HCT116 (cell line): ENCODE results near the gene FAM32A. TPM values are rescaled to one million over a fixed set of nuclear protein-coding genes. Genes with fewer than 3 reads are reported as not detected.

Experiments used
- ATAC-seq: fragments of 200-7000 bp; cut with Tn5 transposase; 2 replicates; pipeline ENCODE4 v1.9.1; 2020; ENCODE audit warnings: mild to moderate bottlenecking, moderate library complexity
- BruUV-seq: library from RNA; stranded (reverse); fragments of 400-500 nt; replicated peaks from 2 replicates; lab custom pipeline; 2021; lab: Mats Ljungman, UMichigan
- CTCF ChIA-PET: fragments of 300-600 bp; sonication (Branson Sonifier 250); formaldehyde crosslinking; loops from one replicate; lab custom pipeline; 2021; ENCODE audit warnings: antibody characterized with exemption; lab: Charles Lee
- POLR2A ChIA-PET: fragments of 300-600, 350-600 bp; sonication (Branson Sonifier 250); formaldehyde crosslinking; loops from one replicate; lab custom pipeline; 2021; ENCODE audit warnings: antibody characterized with exemption; lab: Charles Lee
- RAD21 ChIA-PET, 2 experiments: fragments of 300-600 bp; sonication (Branson Sonifier 250); formaldehyde crosslinking; loops; one replicate each; lab custom pipeline; 2023; ENCODE audit warnings: low total read pairs in 2 of 2; ENCODE audit not compliant: uncharacterized antibody in 2 of 2, unreplicated experiment in 2 of 2, low non-redundant PET in 1 of 2; lab: Charles Lee
- DNase-seq: peaks from one replicate; pipeline ENCODE4 v3.0.0-alpha.2; 2010; ENCODE audit warnings: low read depth, low spot score
- H2AFZ ChIP-seq: fragments of 200-600 bp; shearing (Covaris generic), sonication (generic); 2 replicates; pipeline ENCODE4 v1.6.1; 2017; ENCODE audit warnings: low read depth, mixed run types, mixed read lengths, antibody characterized with exemption, low read length; ENCODE audit not compliant: poor library complexity, severe bottlenecking
- H3K27ac ChIP-seq: 2 replicates; pipeline ENCODE4 v1.5.1; 2012; ENCODE audit warnings: low read depth, low read length
- H3K27me3 ChIP-seq: fragments of 200-600 bp; sonication (generic); 2 replicates; pipeline ENCODE4 v1.6.1; 2016; ENCODE audit warnings: mixed run types, low read length, mixed read lengths; ENCODE audit not compliant: insufficient read depth
- H3K36me3 ChIP-seq, 2 experiments: fragments of 200-500 bp in 1 of 2; fragments of 200-600 bp in 1 of 2; sonication (Bioruptor generic) in 1 of 2; sonication (generic) in 1 of 2; 2 replicates each; pipeline versions ENCODE4 v1.5.1 to v1.6.1; 2014 to 2016; ENCODE audit warnings: low read length in 2 of 2, inconsistent platforms in 1 of 2, mixed read lengths in 1 of 2, mixed run types in 1 of 2; ENCODE audit not compliant: insufficient read depth in 2 of 2, control insufficient read depth in 1 of 2
- H3K4me1 ChIP-seq, 2 experiments: fragments of 200-600 bp in 1 of 2; sonication (generic) in 1 of 2; 2 replicates each; pipeline versions ENCODE4 v1.5.1 to v1.6.1; 2012 to 2017; ENCODE audit warnings: low read length in 2 of 2, inconsistent platforms in 1 of 2, mild to moderate bottlenecking in 1 of 2, mixed read lengths in 1 of 2, mixed run types in 1 of 2, moderate library complexity in 1 of 2; ENCODE audit not compliant: insufficient read depth in 2 of 2, control insufficient read depth in 1 of 2
- H3K4me2 ChIP-seq: fragments of 200-600 bp; sonication (generic); 2 replicates; pipeline ENCODE4 v1.6.1; 2017; ENCODE audit warnings: mixed run types, low read length, mixed read lengths
- H3K4me3 ChIP-seq, 2 experiments: fragments of 200-600 bp in 1 of 2; sonication (generic) in 1 of 2; replicated peaks in 1 of 2; 2 replicates each; pipeline ENCODE4 v1.5.1; 2011 to 2016; ENCODE audit warnings: low read length in 2 of 2, control low read depth in 1 of 2, low read depth in 1 of 2, mild to moderate bottlenecking in 1 of 2, mixed read lengths in 1 of 2, mixed run types in 1 of 2
- H3K79me2 ChIP-seq: fragments of 200-600 bp; sonication (generic); 2 replicates; pipeline ENCODE4 v1.6.1; 2017; ENCODE audit warnings: mild to moderate bottlenecking, mixed run types, low read length, moderate library complexity, mixed read lengths; ENCODE audit not compliant: insufficient read depth
- H3K9ac ChIP-seq: fragments of 200-600 bp; sonication (generic); 2 replicates; pipeline ENCODE4 v1.6.1; 2016; ENCODE audit warnings: low read length, mixed read lengths
- H3K9me2 ChIP-seq: fragments of 200-600 bp; sonication (generic), shearing (Covaris generic); 2 replicates; pipeline ENCODE4 v1.6.1; 2017; ENCODE audit warnings: mixed run types, mild to moderate bottlenecking, moderate library complexity; ENCODE audit not compliant: insufficient read depth
- H3K9me3 ChIP-seq, 2 experiments: fragments of 200-500 bp in 1 of 2; fragments of 200-600 bp in 1 of 2; sonication (Bioruptor generic) in 1 of 2; sonication (generic) in 1 of 2; 2 replicates each; pipeline ENCODE4 v1.6.1; 2014 to 2017; ENCODE audit warnings: low read length in 2 of 2, mixed read lengths in 2 of 2, inconsistent platforms in 1 of 2, low read depth in 1 of 2, mild to moderate bottlenecking in 1 of 2, mixed run types in 1 of 2, moderate library complexity in 1 of 2; ENCODE audit not compliant: control insufficient read depth in 1 of 2, insufficient read depth in 1 of 2
- H4K20me1 ChIP-seq: fragments of 200-600 bp; sonication (generic), shearing (Covaris generic); 2 replicates; pipeline ENCODE4 v1.6.1; 2017; ENCODE audit warnings: mixed run types, mild to moderate bottlenecking, moderate library complexity; ENCODE audit not compliant: insufficient read depth
- JUND ChIP-seq: IDR thresholded peaks from 2 replicates; pipeline ENCODE4 v1.6.1; 2012
- SP1 ChIP-seq: IDR thresholded peaks from 2 replicates; pipeline ENCODE4 v1.6.1; 2012; ENCODE audit warnings: low read depth
- YY1 ChIP-seq: IDR thresholded peaks from 2 replicates; pipeline ENCODE4 v1.6.1; 2011; ENCODE audit warnings: low read length, low read depth, moderate library complexity, mild to moderate bottlenecking; ENCODE audit not compliant: insufficient replicate concordance; ENCODE audit errors: extremely low read depth
- ZFX ChIP-seq: fragments of 450-650 bp; IDR thresholded peaks from 2 replicates; pipeline ENCODE4 v1.6.1; 2017
- ZNF274 ChIP-seq: fragments of 200-500 bp; sonication (Bioruptor generic); IDR thresholded peaks from 2 replicates; pipeline ENCODE4 v1.6.1; 2014; ENCODE audit warnings: mild to moderate bottlenecking, low read depth, low read length, inconsistent platforms
- intact Hi-C: fragments of 100-400 bp; cut with micrococcal nuclease; formaldehyde crosslinking; loops from 2 replicates; pipeline ENCODE4 v1.10.0; 2022
- total RNA-seq: library from RNA; stranded (reverse); gene quantifications from one replicate; pipeline ENCODE4 v1.2.1, GENCODE V29; 2021; ENCODE audit not compliant: unreplicated experiment
- TF ChIP-seq, protein P1 (sequence below): IDR thresholded peaks from 2 replicates; pipeline ENCODE4 v1.6.1; 2011; ENCODE audit warnings: mild to moderate bottlenecking, low read length, moderate library complexity; ENCODE audit not compliant: insufficient replicate concordance; ENCODE audit errors: extremely low read depth
- TF ChIP-seq, protein P2 (sequence below), 3 experiments: fragments of 200-600 bp in 1 of 3; sonication (generic) in 1 of 3; IDR thresholded peaks in 2 of 3; conservative IDR thresholded peaks in 1 of 3; 2 replicates each; pipeline ENCODE4 v1.5.1; 2012 to 2017; ENCODE audit warnings: low read depth in 2 of 3, low read length in 2 of 3, antibody characterized with exemption in 1 of 3, borderline replicate concordance in 1 of 3, control low read depth in 1 of 3, mild to moderate bottlenecking in 1 of 3, mixed read lengths in 1 of 3, mixed run types in 1 of 3, moderate library complexity in 1 of 3; ENCODE audit not compliant: insufficient read depth in 1 of 3

The FAM32A gene
- total RNA-seq, 1 experiment from 2014 or later = 61.3 TPM

DNA sequence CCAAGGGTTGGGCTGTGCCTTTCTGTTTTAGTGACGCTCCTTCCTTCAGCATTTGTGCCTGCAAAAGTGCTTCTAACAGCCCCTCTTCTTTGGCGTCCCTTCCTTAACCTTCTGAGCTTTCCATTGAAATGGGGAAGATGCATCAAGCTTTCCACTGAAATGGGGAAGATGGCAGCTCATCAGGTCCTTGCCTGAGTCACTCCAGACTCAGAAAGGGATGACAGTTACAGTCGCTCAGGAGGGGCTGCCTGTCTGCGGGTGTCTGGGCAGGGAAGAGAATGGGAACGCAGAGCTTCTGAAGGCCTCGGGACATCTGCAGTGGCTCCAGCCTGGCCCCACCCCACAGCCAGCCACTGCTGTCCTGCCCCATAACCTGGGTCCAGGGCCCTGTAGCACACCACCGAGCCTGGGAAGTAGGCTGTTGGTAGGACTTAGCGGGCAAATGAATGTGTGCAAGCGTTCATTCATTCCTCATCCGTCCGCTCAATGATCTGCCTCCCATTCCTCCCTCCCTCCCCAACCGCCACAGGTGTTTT is 22.3 kb downstream of the FAM32A start:
- H3K4me2 ChIP-seq = no peak overlapping the region
- no peak for ATAC-seq
- POLR2A ChIA-PET = no interaction called here
- no peak overlapping the region for H3K4me3 ChIP-seq
- no peak overlapping the region for H3K9ac ChIP-seq
- peaks cover 6% of the 10 kb centered on the region; the same call in 1 of the 2 replicates for H3K79me2 ChIP-seq
- CTCF ChIA-PET = no interaction called here
- H2AFZ ChIP-seq = no peak overlapping the region
- intact Hi-C loops = no loop called here
- no peaks in the 10 kb centered on the region for H3K9me2 ChIP-seq
- no TSS peak for BruUV-seq
- H3K27me3 ChIP-seq = no peaks in the 10 kb centered on the region
- no peak overlapping the region for H3K27ac ChIP-seq
- H4K20me1 ChIP-seq = no peaks in the 10 kb centered on the region
- RAD21 ChIA-PET = no interaction called here
- no peaks in the 10 kb centered on the region for H3K4me1 ChIP-seq
- no peak for DNase-seq
- no peaks in the 10 kb centered on the region for H3K9me3 ChIP-seq
- TF ChIP-seq SP1 = no peak
- TF ChIP-seq, protein P1, sequence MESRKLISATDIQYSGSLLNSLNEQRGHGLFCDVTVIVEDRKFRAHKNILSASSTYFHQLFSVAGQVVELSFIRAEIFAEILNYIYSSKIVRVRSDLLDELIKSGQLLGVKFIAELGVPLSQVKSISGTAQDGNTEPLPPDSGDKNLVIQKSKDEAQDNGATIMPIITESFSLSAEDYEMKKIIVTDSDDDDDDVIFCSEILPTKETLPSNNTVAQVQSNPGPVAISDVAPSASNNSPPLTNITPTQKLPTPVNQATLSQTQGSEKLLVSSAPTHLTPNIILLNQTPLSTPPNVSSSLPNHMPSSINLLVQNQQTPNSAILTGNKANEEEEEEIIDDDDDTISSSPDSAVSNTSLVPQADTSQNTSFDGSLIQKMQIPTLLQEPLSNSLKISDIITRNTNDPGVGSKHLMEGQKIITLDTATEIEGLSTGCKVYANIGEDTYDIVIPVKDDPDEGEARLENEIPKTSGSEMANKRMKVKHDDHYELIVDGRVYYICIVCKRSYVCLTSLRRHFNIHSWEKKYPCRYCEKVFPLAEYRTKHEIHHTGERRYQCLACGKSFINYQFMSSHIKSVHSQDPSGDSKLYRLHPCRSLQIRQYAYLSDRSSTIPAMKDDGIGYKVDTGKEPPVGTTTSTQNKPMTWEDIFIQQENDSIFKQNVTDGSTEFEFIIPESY = no peak
- no peak for TF ChIP-seq YY1
- no peak for TF ChIP-seq JUND
- no peak for TF ChIP-seq ZNF274
- no peak for TF ChIP-seq ZFX
- TF ChIP-seq, protein P2, sequence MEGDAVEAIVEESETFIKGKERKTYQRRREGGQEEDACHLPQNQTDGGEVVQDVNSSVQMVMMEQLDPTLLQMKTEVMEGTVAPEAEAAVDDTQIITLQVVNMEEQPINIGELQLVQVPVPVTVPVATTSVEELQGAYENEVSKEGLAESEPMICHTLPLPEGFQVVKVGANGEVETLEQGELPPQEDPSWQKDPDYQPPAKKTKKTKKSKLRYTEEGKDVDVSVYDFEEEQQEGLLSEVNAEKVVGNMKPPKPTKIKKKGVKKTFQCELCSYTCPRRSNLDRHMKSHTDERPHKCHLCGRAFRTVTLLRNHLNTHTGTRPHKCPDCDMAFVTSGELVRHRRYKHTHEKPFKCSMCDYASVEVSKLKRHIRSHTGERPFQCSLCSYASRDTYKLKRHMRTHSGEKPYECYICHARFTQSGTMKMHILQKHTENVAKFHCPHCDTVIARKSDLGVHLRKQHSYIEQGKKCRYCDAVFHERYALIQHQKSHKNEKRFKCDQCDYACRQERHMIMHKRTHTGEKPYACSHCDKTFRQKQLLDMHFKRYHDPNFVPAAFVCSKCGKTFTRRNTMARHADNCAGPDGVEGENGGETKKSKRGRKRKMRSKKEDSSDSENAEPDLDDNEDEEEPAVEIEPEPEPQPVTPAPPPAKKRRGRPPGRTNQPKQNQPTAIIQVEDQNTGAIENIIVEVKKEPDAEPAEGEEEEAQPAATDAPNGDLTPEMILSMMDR (IDR thresholded peaks at IDR 0.05 in 2 of 3, conservative IDR thresholded peaks at IDR 0.05 in 1 of 3; ENCODE audit: borderline replicate concordance in 1 of 3, insufficient read depth in 1 of 3, low read depth in 2 of 3, low read length in 2 of 3) = no peak
- peaks cover 5 to 19% of the 10 kb centered on the region in 2 experiments; a peak in 3 of 4 replicates for H3K36me3 ChIP-seq
